Esophagus muscularis mucosa (tissue), 4 donors: ENCODE results near the gene DHRS9. TPM values are rescaled to one million over a fixed set of nuclear protein-coding genes. Genes with fewer than 3 reads are reported as not detected.
A peak's percentile ranks its signal among the peaks of the same experiment; 100 is the strongest.

Experiments used
- DNase-seq: peaks from one replicate; pipeline ENCODE4 v3.0.0-alpha.2; 2017; ENCODE audit errors: extremely low spot score
- H3K27ac ChIP-seq, 4 donors: fragments of 200-600 bp; sonication (generic); replicated peaks in 1 of 4; 1 replicate in 3 of 4; 2 replicates in 1 of 4; pipeline ENCODE4 v1.5.1; 2016 to 2019; ENCODE audit warnings: mild to moderate bottlenecking in 1 of 4
- H3K27me3 ChIP-seq, 4 donors: fragments of 200-600 bp; sonication (generic); one replicate each; pipeline versions ENCODE4 v1.5.1 to v1.6.0; 2016 to 2019
- H3K36me3 ChIP-seq, 4 donors: fragments of 200-600 bp; sonication (generic); one replicate each; pipeline ENCODE4 v1.5.1; 2016 to 2019
- H3K4me1 ChIP-seq, 4 donors: fragments of 200-600 bp; sonication (generic); one replicate each; pipeline ENCODE4 v1.5.1; 2016 to 2019
- H3K4me3 ChIP-seq, 4 donors: fragments of 200-600 bp; sonication (generic); 1 replicate in 2 of 4; 2 replicates in 2 of 4; pipeline ENCODE4 v1.5.1; 2016 to 2019; ENCODE audit warnings: mild to moderate bottlenecking in 4 of 4, moderate library complexity in 1 of 4
- H3K9me3 ChIP-seq, 4 donors: fragments of 200-600 bp; sonication (generic); 1 replicate in 3 of 4; 2 replicates in 1 of 4; pipeline ENCODE4 v1.5.1; 2016 to 2019
- EP300 ChIP-seq: sonication (generic); formaldehyde crosslinking; IDR thresholded peaks from one replicate; pipeline ENCODE4 v1.6.1; 2017; ENCODE audit warnings: antibody characterized with exemption
- POLR2A ChIP-seq: fragments of 450-650 bp; IDR thresholded peaks from one replicate; pipeline ENCODE4 v1.6.1; 2017; ENCODE audit warnings: antibody characterized with exemption, moderate library complexity, mild to moderate bottlenecking, low read depth
- POLR2AphosphoS5 ChIP-seq, 2 donors: sonication (generic); formaldehyde crosslinking; IDR thresholded peaks; one replicate each; pipeline ENCODE4 v1.6.1; 2017; ENCODE audit warnings: antibody characterized with exemption in 2 of 2
- WGBS: methylation state at CpG from one replicate; pipeline ENCODE4 v1.1.5; 2018; 5-methylcytosine and 5-hydroxymethylcytosine counted together
- intact Hi-C: fragments of 100-400 bp; cut with DNase I; formaldehyde crosslinking; loops from one replicate; pipeline ENCODE4 v1.15.1; 2023
- total RNA-seq, 4 donors: library from RNA; depleted of rRNA; stranded (reverse); fragments of >200 nt; gene quantifications; one replicate each; pipeline versions ENCODE4 v1.1.0 to v1.2.1, GENCODE V29; 2016
- TF ChIP-seq, protein P1 (sequence below), 3 experiments: fragments of 200-600 bp in 2 of 3; fragments of 450-650 bp in 1 of 3; sonication (generic) in 2 of 3; IDR thresholded peaks; one replicate each; pipeline ENCODE4 v1.5.1; 2017 to 2019; ENCODE audit warnings: antibody characterized with exemption in 3 of 3, mild to moderate bottlenecking in 2 of 3, moderate library complexity in 1 of 3

Gene DHRS9
- total RNA-seq, 4 donors from 2014 or later: 0.75 to 0.99 (median 0.83) TPM; not detected in 1

DNA sequence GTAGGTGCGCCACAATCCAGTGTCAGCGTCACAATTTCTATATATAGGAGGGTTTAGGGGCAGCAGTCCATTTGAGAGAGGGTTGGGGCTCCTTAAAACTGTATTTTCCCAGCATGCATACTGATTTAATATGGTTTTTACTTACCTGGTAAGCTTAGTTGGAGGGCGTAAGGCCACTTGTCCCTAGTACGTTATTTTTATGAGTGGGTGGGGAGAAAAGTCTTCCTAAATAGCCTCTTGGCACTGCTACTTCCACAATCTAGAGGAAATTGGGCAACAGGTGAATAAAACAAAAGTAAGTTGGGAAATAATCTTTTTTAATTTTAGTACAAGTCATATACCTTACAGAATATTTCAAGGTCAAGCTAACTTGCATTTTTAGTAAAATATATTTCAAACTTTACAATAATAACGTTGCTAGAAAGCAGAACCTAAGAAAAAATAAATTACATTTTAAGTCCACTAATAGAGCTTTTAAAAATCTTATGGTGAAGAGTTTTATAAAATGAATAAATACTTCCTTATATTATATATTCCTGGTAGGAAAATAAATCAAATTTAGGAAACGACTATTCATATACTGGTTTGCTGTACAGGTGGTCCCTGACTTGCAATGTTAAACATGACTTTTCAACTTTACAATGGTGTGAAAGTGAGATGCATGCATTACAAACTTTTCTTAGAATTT lies 20.9 kb downstream of the DHRS9 start:
- Histone ChIP-seq H3K4me1 (peaks cover 0 to 10% (median 6%) of the 10 kb centered on the region in 4 donors), H3K4me3 (no peak overlapping the region), H3K9me3 (peaks cover 0 to 4% (median 0%) of the 10 kb centered on the region in 4 donors), H3K36me3 (no peaks in the 10 kb centered on the region), H3K27me3 (no peaks in the 10 kb centered on the region), H3K27ac (no peak overlapping the region)
- WGBS: 74% methylated on average over 6 of the region's 6 CpGs
- TF ChIP-seq, protein P1, sequence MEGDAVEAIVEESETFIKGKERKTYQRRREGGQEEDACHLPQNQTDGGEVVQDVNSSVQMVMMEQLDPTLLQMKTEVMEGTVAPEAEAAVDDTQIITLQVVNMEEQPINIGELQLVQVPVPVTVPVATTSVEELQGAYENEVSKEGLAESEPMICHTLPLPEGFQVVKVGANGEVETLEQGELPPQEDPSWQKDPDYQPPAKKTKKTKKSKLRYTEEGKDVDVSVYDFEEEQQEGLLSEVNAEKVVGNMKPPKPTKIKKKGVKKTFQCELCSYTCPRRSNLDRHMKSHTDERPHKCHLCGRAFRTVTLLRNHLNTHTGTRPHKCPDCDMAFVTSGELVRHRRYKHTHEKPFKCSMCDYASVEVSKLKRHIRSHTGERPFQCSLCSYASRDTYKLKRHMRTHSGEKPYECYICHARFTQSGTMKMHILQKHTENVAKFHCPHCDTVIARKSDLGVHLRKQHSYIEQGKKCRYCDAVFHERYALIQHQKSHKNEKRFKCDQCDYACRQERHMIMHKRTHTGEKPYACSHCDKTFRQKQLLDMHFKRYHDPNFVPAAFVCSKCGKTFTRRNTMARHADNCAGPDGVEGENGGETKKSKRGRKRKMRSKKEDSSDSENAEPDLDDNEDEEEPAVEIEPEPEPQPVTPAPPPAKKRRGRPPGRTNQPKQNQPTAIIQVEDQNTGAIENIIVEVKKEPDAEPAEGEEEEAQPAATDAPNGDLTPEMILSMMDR (IDR thresholded peaks at IDR 0.05): no peak
- TF ChIP-seq EP300 (no peak), POLR2AphosphoS5 (IDR thresholded peaks at IDR 0.05) (no peak), POLR2A (no peak)
- intact Hi-C loops: no loop called here
- no peak for DNase-seq

DNA sequence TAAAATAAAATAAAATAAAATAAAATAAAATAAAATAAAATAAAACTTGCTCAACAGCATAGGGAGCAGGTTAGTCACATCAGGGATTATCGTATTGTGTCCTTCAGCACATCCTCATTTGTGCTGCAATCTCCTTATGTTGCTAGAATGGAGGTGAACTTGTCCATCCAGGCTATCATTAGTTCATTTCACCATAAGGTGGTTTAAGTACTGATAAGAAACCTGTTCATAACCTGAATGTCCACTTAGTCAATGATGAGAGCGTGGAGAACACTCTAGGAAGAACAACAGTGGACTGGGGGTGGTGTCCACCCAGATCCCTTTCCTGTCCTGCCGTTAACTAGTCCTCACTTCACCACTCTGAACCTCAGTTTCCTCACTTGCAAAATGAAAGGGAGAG lies 21.9 kb downstream of the DHRS9 start:
- WGBS: 89% methylated on average over 3 of the region's 3 CpGs

DNA sequence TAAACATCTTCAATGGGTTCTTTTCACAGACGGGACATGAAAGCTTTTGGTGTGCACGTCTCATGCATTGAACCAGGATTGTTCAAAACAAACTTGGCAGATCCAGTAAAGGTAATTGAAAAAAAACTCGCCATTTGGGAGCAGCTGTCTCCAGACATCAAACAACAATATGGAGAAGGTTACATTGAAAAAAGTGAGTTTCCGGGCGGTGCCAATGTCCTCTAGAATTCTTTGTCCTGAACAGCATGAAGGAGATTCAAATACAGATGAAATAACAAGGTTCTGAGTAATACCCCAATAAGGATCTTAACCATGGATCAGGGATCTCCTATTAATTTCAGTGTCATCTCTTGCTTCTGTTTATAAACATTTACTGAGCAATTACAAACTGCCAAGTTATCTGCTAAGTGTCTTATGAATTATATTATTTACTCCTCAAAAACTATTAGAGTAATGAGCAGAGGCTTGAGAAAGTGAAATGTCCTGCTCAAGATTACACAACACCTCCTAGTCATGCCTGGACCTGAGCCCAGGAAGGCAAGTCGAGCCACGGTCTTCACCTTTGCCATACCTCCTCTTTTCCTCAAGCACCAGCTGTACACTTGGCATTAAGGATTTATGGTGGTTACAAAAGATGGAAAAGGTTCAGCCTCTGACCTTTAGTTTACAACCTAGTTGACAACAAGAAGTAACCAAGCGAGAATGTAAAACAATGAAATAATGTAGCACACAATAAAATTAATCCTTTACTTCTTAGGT lies 22.6 kb downstream of the DHRS9 start:
- H3K4me3 ChIP-seq: no peak overlapping the region
- intact Hi-C loops: no loop called here
- H3K27me3 ChIP-seq: no peaks in the 10 kb centered on the region
- DNase-seq: peak; percentile 53
- H3K36me3 ChIP-seq: no peaks in the 10 kb centered on the region
- TF ChIP-seq, protein P1 (IDR thresholded peaks at IDR 0.05): no peak
- TF ChIP-seq POLR2AphosphoS5 (IDR thresholded peaks at IDR 0.05) (no peak), EP300 (no peak), POLR2A (no peak)
- H3K27ac ChIP-seq: no peak overlapping the region
- H3K9me3 ChIP-seq: no peaks in the 10 kb centered on the region
- 47% methylated on average over 8 of the region's 8 CpGs for WGBS
- H3K4me1 ChIP-seq: peaks cover 0 to 19% (median 10%) of the 10 kb centered on the region in 4 donors

More for the DNA sequence above, 21.9 kb downstream of the DHRS9 start:
- no peaks in the 10 kb centered on the region for H3K27me3 ChIP-seq
- peaks cover 0 to 19% (median 10%) of the 10 kb centered on the region in 4 donors for H3K4me1 ChIP-seq
- TF ChIP-seq POLR2AphosphoS5 (IDR thresholded peaks at IDR 0.05): no peak
- TF ChIP-seq EP300: no peak
- no peak for TF ChIP-seq POLR2A
- TF ChIP-seq, protein P1 (IDR thresholded peaks at IDR 0.05): no peak
- intact Hi-C loops: no loop called here
- H3K36me3 ChIP-seq: no peaks in the 10 kb centered on the region
- H3K9me3 ChIP-seq: no peaks in the 10 kb centered on the region
- H3K27ac ChIP-seq: no peak overlapping the region
- no peak overlapping the region for H3K4me3 ChIP-seq
- peak; percentile 19 for DNase-seq

DNA sequence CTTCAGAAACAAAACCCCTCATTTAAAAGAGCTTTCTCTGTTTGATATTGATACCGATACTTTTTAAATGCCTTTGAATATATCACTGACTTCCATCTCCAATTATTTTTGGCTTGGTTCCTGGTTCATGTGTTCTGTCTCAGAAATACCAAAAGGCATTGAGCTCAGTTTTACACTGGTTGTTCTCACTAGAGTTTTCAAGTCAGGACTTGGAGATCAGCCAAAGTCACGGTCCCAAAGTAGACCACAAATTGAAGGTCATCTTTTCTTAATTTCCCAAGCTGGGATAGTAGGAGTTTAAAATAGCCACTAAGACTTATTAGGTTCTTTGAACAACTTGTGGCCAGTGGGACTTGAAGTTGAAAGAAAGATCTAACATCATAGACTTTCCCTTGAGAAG lies 24.2 kb downstream of the DHRS9 start:
- intact Hi-C loops: no loop called here
- 45% methylated on average over 2 of the region's 2 CpGs for WGBS
- H3K27ac ChIP-seq: no peak overlapping the region

More for the DNA sequence above, 24.2 kb downstream of the DHRS9 start:
- peak; percentile 45 for DNase-seq
- H3K36me3 ChIP-seq: no peaks in the 10 kb centered on the region
- H3K4me3 ChIP-seq: no peak overlapping the region
- peaks cover 0 to 19% (median 10%) of the 10 kb centered on the region in 4 donors for H3K4me1 ChIP-seq
- no peak for TF ChIP-seq POLR2A
- no peak for TF ChIP-seq EP300
- TF ChIP-seq, protein P1 (IDR thresholded peaks at IDR 0.05): no peak
- TF ChIP-seq POLR2AphosphoS5 (IDR thresholded peaks at IDR 0.05): no peak
- no peaks in the 10 kb centered on the region for H3K27me3 ChIP-seq
- no peaks in the 10 kb centered on the region for H3K9me3 ChIP-seq
